ENCODE results near the gene FKBP15.
"Not testable (repeated sequence)": the region's sequence is repeated elsewhere in the genome, so short reads cannot be mapped to it uniquely, and the experiment has no call there.

The FKBP15 gene

GRCh38 chr9:113143432-113144227 is 77.4 kb downstream of the FKBP15 start:
- DNase-seq, result peak; percentile 12 to 15

GRCh38 chr9:113140896-113141295 is 80.2 kb downstream of the FKBP15 start:
- not testable (repeated sequence) for DNase-seq

GRCh38 chr9:113139953-113140352 is 81.1 kb downstream of the FKBP15 start:
- DNase-seq, result no peak

- no peak for DNase-seq
Measured at GRCh38 chr9:113139225-113139829, 81.8 kb downstream of the FKBP15 start.

GRCh38 chr9:113138760-113139159 is 82.3 kb downstream of the FKBP15 start:
- DNase-seq, result no peak

GRCh38 chr9:113137196-113138168 is 83.6 kb downstream of the FKBP15 start:
- DNase-seq, result no peak

GRCh38 chr9:113131689-113132151 is 89.4 kb downstream of the FKBP15 start:
- DNase-seq, result no peak

GRCh38 chr9:113129884-113130283 is 91.2 kb downstream of the FKBP15 start:
- DNase-seq, result peak; percentile 32 to 40

- DNase-seq, result no peak
Measured at GRCh38 chr9:113129466-113129865, 91.6 kb downstream of the FKBP15 start.

GRCh38 chr9:113125386-113126035 is 95.6 kb downstream of the FKBP15 start:
- DNase-seq, result no peak

GRCh38 chr9:113118829-113119228 is 102.2 kb downstream of the FKBP15 start:
- not testable (repeated sequence) for DNase-seq

Data from NCI-H526 (cell line).